Uterus (tissue), 2 donors: Measurements from ENCODE around the gene GBP7.

Experiments used
- POLR2A ChIP-seq, 2 donors: fragments of 450-650 bp; IDR thresholded peaks; one replicate each; pipeline ENCODE4 v1.6.1; 2016; ENCODE audit warnings: antibody characterized with exemption in 2 of 2, mild to moderate bottlenecking in 1 of 2, moderate library complexity in 1 of 2
- TF ChIP-seq, protein P1 (sequence below), 4 experiments: fragments of 200-600 bp in 2 of 4; fragments of 450-650 bp in 2 of 4; sonication (generic) in 2 of 4; IDR thresholded peaks; one replicate each; pipeline ENCODE4 v1.5.1; 2016 to 2019; ENCODE audit warnings: antibody characterized with exemption in 4 of 4, mild to moderate bottlenecking in 2 of 4, moderate library complexity in 1 of 4

DNA sequence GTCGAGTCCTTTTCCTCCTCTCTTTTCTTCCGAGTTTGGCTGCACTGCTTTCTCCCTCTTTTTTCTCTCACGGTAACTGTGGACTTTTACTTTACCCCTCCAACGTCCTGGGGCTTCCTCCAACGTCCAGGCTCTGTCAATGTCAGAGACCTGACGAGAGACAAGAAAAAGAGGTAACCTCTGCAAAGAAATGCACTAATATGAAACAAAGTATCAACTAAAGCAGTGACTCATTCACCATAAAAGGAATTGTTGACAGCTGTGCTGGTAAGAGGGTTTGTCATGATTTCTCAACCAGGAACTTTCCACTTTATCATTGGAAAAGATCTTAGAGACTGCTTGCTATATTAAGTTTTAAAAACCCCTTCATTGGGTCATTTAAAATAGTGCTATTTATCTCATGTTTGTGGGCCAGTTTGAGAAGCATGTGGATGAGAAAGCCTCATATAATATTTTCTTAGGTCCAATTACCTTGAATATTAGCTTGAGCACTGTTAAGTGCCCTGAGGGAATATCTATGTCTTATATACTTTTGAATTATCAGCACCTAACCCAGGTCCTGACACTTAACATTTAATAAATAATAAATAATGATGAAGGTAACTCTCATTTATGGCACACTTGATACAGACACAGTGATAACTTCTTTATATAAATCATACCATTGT, 49.8 kb downstream of the GBP7 start, which contains the start of gene GBP2:
- TF ChIP-seq, protein P1, sequence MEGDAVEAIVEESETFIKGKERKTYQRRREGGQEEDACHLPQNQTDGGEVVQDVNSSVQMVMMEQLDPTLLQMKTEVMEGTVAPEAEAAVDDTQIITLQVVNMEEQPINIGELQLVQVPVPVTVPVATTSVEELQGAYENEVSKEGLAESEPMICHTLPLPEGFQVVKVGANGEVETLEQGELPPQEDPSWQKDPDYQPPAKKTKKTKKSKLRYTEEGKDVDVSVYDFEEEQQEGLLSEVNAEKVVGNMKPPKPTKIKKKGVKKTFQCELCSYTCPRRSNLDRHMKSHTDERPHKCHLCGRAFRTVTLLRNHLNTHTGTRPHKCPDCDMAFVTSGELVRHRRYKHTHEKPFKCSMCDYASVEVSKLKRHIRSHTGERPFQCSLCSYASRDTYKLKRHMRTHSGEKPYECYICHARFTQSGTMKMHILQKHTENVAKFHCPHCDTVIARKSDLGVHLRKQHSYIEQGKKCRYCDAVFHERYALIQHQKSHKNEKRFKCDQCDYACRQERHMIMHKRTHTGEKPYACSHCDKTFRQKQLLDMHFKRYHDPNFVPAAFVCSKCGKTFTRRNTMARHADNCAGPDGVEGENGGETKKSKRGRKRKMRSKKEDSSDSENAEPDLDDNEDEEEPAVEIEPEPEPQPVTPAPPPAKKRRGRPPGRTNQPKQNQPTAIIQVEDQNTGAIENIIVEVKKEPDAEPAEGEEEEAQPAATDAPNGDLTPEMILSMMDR (IDR thresholded peaks at IDR 0.05): no peak
- TF ChIP-seq POLR2A (IDR thresholded peaks at IDR 0.05): peak; percentile 75 to 92
